ENCODE measurements around the gene ADM2.

GRCh38 chr22:50529416-50529896 lies 48.1 kb downstream of the ADM2 start:
- TF ChIP-seq EZH2 (IDR thresholded peaks at IDR 0.05) (no peak), POLR2AphosphoS5 (IDR thresholded peaks at IDR 0.05; ENCODE audit: borderline replicate concordance, low read depth, low read length) (no peak), FOXP2 (optimal IDR thresholded peaks at IDR 0.05; ENCODE audit: control extremely low read depth, extremely low read length, insufficient read depth) (no peak)

Measured in SK-N-MC (cell line).